ENCODE measurements around the gene GPATCH11.

- TF ChIP-seq CTCF (conservative IDR thresholded peaks at IDR 0.05; ENCODE audit: low read length) (no peak), EZH2phosphoT487 (IDR thresholded peaks at IDR 0.05; ENCODE audit: borderline replicate concordance, low read depth, low read length) (no peak)
These were observed 13.4 kb upstream of the GPATCH11 start for GRCh38 chr2:37070931-37071330.

All from OCI-LY7 (cell line).